HEK293T (cell line): Measurements from ENCODE around the gene FBXL17.

ENCODE experiments used
- CTCF ChIA-PET: fragments of 350-600 bp; formaldehyde crosslinking; extraction: SDS; loops from one replicate; lab custom pipeline; 2021; ENCODE audit warnings: antibody characterized with exemption, inconsistent platforms; lab: Yijun Ruan, JAX
- POLR2A ChIA-PET: fragments of 350-600 bp; formaldehyde crosslinking; extraction: SDS; loops from one replicate; lab custom pipeline; 2020; ENCODE audit warnings: antibody characterized with exemption, inconsistent platforms; lab: Yijun Ruan, JAX
- DNase-seq: peaks from one replicate; pipeline ENCODE4 v3.0.0; 2012; ENCODE audit warnings: mixed read lengths; ENCODE audit errors: extremely low spot score
- ARNT ChIP-seq: fragments of 450-650 bp; IDR thresholded peaks from 2 replicates; pipeline ENCODE4 v1.6.1; 2017; ENCODE audit warnings: mild to moderate bottlenecking
- BHLHE40 ChIP-seq: fragments of 450-650 bp; IDR thresholded peaks from 2 replicates; pipeline ENCODE4 v1.6.1; 2016; ENCODE audit warnings: mild to moderate bottlenecking, moderate library complexity, borderline replicate concordance
- CTBP1 ChIP-seq: fragments of 450-650 bp; IDR thresholded peaks from 2 replicates; pipeline ENCODE4 v1.6.1; 2016; ENCODE audit warnings: borderline replicate concordance
- ELF4 ChIP-seq: fragments of 450-650 bp; IDR thresholded peaks from 2 replicates; pipeline ENCODE4 v1.6.1; 2017; ENCODE audit warnings: antibody characterized with exemption
- FOXA1 ChIP-seq: fragments of 450-650 bp; IDR thresholded peaks from 2 replicates; pipeline ENCODE4 v1.6.1; 2016; ENCODE audit warnings: mild to moderate bottlenecking
- FOXK2 ChIP-seq: fragments of 450-650 bp; IDR thresholded peaks from 2 replicates; pipeline ENCODE4 v1.6.1; 2016; ENCODE audit warnings: mild to moderate bottlenecking
- FOXM1 ChIP-seq: fragments of 450-650 bp; IDR thresholded peaks from 2 replicates; pipeline ENCODE4 v1.6.1; 2017; ENCODE audit warnings: mild to moderate bottlenecking, borderline replicate concordance
- HDGF ChIP-seq: fragments of 450-650 bp; IDR thresholded peaks from 2 replicates; pipeline ENCODE4 v1.6.1; 2017; ENCODE audit warnings: antibody characterized with exemption, borderline replicate concordance
- L3MBTL2 ChIP-seq: fragments of 450-650 bp; conservative IDR thresholded peaks from 2 replicates; pipeline ENCODE4 v1.6.1; 2016; ENCODE audit warnings: mild to moderate bottlenecking
- LEF1 ChIP-seq: fragments of 450-650 bp; IDR thresholded peaks from 2 replicates; pipeline ENCODE4 v1.6.1; 2017; ENCODE audit warnings: mild to moderate bottlenecking, borderline replicate concordance
- NFRKB ChIP-seq: fragments of 450-650 bp; IDR thresholded peaks from 2 replicates; pipeline ENCODE4 v1.6.1; 2016; ENCODE audit warnings: mild to moderate bottlenecking, moderate library complexity
- PKNOX1 ChIP-seq: fragments of 450-650 bp; IDR thresholded peaks from 2 replicates; pipeline ENCODE4 v1.6.1; 2016
- SP1 ChIP-seq: fragments of 450-650 bp; IDR thresholded peaks from 2 replicates; pipeline ENCODE4 v1.6.1; 2017
- SUZ12 ChIP-seq: fragments of 450-650 bp; IDR thresholded peaks from 2 replicates; pipeline ENCODE4 v1.6.1; 2016; ENCODE audit warnings: mild to moderate bottlenecking
- TARDBP ChIP-seq: fragments of 450-650 bp; IDR thresholded peaks from 2 replicates; pipeline ENCODE4 v1.6.1; 2016
- ZNF384 ChIP-seq: fragments of 450-650 bp; IDR thresholded peaks from 2 replicates; pipeline ENCODE4 v1.6.1; 2016

The FBXL17 gene

GRCh38 chr5:107855171-107855570, 526.7 kb downstream of the FBXL17 start:
- no peak for TF ChIP-seq FOXM1
- no peak for TF ChIP-seq ELF4
- no peak for TF ChIP-seq FOXA1
- TF ChIP-seq BHLHE40: no peak
- CTCF ChIA-PET: no interaction called here
- no peak for DNase-seq
- POLR2A ChIA-PET: no interaction called here

- CTCF ChIA-PET: interaction anchor here (0.5 kb wide), 1 partner anchor 20 kb away, joined by 4 read pairs; no protein-coding TSS in a partner anchor
- POLR2A ChIA-PET: no interaction called here
- no peak for TF ChIP-seq ZNF384
- TF ChIP-seq FOXA1: no peak
- TF ChIP-seq SUZ12: no peak
- TF ChIP-seq ARNT: no peak
- TF ChIP-seq FOXK2: no peak
- TF ChIP-seq ELF4: no peak
- no peak for TF ChIP-seq TARDBP
- TF ChIP-seq L3MBTL2: no peak
- TF ChIP-seq CTBP1: no peak
- TF ChIP-seq FOXM1: no peak
- DNase-seq: no peak
Measured at GRCh38 chr5:107853696-107854095, 528.2 kb downstream of the FBXL17 start.

GRCh38 chr5:107853031-107853430, 528.9 kb downstream of the FBXL17 start:
- POLR2A ChIA-PET: no interaction called here
- TF ChIP-seq SP1: no peak
- no peak for DNase-seq
- CTCF ChIA-PET: no interaction called here

GRCh38 chr5:107849118-107849517, 532.8 kb downstream of the FBXL17 start:
- POLR2A ChIA-PET: no interaction called here
- DNase-seq: no peak
- CTCF ChIA-PET: no interaction called here
- no peak for TF ChIP-seq BHLHE40
- no peak for TF ChIP-seq NFRKB
- no peak for TF ChIP-seq SP1
- TF ChIP-seq ELF4: peak; percentile 61; the same call in 1 of the 2 replicates
- TF ChIP-seq ZNF384: no peak
- TF ChIP-seq ARNT: no peak
- TF ChIP-seq LEF1: no peak
- TF ChIP-seq FOXM1: no peak
- TF ChIP-seq HDGF: no peak

GRCh38 chr5:107840592-107840991, 541.3 kb downstream of the FBXL17 start:
- POLR2A ChIA-PET: no interaction called here
- DNase-seq: no peak
- CTCF ChIA-PET: no interaction called here
- TF ChIP-seq FOXM1: no peak
- TF ChIP-seq SUZ12: no peak
- TF ChIP-seq TARDBP: no peak
- TF ChIP-seq NFRKB: no peak
- no peak for TF ChIP-seq BHLHE40
- no peak for TF ChIP-seq L3MBTL2
- no peak for TF ChIP-seq CTBP1
- no peak for TF ChIP-seq LEF1
- TF ChIP-seq FOXA1: no peak
- no peak for TF ChIP-seq ARNT
- no peak for TF ChIP-seq SP1

GRCh38 chr5:107840161-107840560, 541.7 kb downstream of the FBXL17 start:
- CTCF ChIA-PET: no interaction called here
- no peak for DNase-seq
- TF ChIP-seq TARDBP (no peak), HDGF (no peak), LEF1 (no peak), FOXM1 (no peak), PKNOX1 (no peak), BHLHE40 (no peak), ARNT (no peak), ELF4 (no peak), ZNF384 (no peak), SUZ12 (no peak), CTBP1 (no peak), FOXA1 (no peak), SP1 (no peak), L3MBTL2 (no peak), NFRKB (no peak), FOXK2 (no peak)
- POLR2A ChIA-PET: interaction anchor here (0.6 kb wide), 1 partner anchor 133 kb away, joined by 3 read pairs; no protein-coding TSS in a partner anchor

- POLR2A ChIA-PET: no interaction called here
- no peak for DNase-seq
- CTCF ChIA-PET: no interaction called here
- TF ChIP-seq PKNOX1 (no peak), ARNT (no peak), TARDBP (no peak), LEF1 (no peak), FOXM1 (no peak), SUZ12 (no peak), L3MBTL2 (no peak), NFRKB (no peak), ELF4 (no peak), FOXA1 (no peak), ZNF384 (no peak), FOXK2 (no peak), HDGF (no peak)
Measured at GRCh38 chr5:107835096-107835495, 546.8 kb downstream of the FBXL17 start.

GRCh38 chr5:107832746-107833145, 549.2 kb downstream of the FBXL17 start:
- ChIA-PET POLR2A (no interaction called here), CTCF (interaction anchor here (0.6 kb wide), 1 partner anchor 371 kb away, joined by 3 read pairs; no protein-coding TSS in a partner anchor)
- DNase-seq: no peak
- TF ChIP-seq FOXK2 (no peak), CTBP1 (no peak), PKNOX1 (no peak), TARDBP (no peak), FOXA1 (no peak), ARNT (no peak), FOXM1 (no peak), NFRKB (no peak), SP1 (no peak), HDGF (no peak), L3MBTL2 (no peak), ZNF384 (no peak), LEF1 (no peak), ELF4 (no peak), SUZ12 (no peak), BHLHE40 (no peak)
